HuH-7 (cell line): ENCODE measurements around the gene NKX1-2.

Experiments used
- DNase-seq: peaks from one replicate; pipeline ENCODE4 v3.0.0; 2011; ENCODE audit warnings: low spot score

Gene NKX1-2

DNA sequence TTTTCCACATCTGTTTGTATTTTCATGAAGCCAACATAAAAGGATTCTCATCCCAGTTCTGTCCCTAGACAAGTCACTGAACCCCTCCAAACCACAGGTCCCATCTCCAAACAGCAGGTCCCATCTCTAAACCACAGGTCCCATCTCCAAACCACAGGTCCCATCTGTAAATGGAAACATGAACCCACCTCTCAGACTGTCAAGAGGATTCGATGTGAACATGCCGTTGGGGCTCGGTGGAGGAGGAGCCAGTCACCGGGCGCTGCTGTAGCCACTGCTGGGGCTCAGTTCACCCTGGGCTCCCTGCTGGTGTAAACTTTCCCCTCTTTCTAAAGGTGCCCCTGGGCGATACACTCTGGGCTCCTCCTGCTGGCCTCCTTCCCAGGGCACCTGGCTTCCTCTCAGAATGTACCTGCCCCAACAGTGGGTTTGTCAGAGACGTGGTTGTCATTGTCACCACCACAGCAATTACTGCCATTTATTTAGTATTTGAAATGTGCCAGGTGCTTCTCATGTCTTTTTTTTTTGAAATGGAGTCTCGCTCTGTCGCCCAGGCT lies 24.8 kb upstream of the NKX1-2 start:
- no peak for DNase-seq

DNA sequence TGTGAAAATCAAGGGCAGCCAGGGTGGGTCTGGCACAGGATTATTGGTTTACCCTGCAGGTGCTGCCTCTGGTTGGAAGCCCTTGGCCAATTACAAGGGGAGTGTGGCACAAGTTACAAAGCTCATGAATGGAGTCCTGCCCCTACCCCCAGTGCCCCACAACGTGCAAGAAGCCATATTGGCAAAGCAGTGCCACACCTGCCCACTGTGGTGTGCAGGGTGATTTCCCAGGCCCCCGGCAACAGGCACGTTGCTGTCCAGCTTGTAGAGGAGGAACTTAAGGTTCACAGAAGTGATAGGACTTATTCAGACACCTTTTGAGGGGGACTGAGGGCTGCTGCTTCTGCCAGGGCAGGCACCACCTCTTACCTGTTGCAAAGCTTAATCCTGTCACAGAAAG lies 23.2 kb upstream of the NKX1-2 start:
- DNase-seq = no peak

DNA sequence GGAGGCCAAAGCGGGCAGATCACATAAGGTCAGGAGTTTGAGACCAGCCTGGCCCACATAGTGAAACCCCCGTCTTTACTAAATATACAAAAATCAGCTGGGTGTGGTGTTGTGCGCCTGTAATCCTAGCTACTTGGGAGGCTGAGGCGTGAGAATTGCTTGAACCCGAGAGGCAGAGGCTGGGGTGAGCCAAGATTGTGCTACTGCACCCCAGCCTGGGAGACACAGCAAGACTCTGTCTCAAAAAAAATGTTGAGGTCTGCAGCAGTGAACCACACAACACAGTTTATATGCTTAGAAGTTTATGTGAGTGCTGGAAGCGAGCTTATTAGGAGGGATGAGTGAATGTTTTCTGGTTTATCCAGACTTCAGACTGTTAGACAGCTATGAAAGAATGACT lies 22.2 kb upstream of the NKX1-2 start:
- DNase-seq = no peak

DNA sequence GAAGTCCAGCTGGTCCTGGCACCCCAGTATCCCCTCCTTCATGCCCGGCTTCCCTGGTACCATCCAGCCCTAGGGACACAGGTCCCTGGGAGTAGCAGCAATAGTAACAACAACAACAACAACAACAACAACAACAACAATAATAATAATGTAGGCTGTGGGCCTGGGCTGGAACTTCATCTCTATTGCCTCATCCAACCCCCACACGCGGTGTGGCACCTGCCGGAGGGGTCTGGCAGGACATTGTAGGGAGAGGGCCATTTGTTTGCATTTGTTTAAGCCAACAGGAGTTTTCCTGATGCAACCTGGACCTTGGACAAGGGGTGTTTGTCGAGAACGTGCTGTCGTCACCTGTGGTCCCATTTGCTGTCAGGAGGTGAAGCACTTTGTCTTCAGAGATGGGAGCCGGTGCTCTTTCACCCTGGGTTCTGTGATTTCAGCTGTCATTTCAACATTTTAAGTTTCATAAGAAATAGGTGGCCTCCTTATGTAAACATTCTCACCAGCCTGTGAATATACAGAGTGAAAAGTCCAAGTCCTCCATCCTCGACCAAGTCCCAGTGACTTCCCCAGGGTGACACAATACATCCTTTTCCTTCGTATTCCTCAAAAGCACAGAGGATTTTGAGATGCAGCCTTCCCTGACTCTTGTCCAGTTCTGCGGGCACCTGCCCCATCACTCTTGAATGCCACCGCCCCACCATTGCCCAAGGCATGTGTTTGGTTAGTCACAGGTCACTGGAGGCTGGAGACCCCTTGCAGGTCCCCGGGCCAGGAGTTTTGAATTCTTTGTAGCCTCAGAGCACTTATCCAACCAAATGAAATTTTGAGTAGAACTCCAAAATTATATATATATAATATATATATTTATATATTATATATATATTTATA lies 21.0 kb upstream of the NKX1-2 start:
- peak; percentile 81 for DNase-seq

DNA sequence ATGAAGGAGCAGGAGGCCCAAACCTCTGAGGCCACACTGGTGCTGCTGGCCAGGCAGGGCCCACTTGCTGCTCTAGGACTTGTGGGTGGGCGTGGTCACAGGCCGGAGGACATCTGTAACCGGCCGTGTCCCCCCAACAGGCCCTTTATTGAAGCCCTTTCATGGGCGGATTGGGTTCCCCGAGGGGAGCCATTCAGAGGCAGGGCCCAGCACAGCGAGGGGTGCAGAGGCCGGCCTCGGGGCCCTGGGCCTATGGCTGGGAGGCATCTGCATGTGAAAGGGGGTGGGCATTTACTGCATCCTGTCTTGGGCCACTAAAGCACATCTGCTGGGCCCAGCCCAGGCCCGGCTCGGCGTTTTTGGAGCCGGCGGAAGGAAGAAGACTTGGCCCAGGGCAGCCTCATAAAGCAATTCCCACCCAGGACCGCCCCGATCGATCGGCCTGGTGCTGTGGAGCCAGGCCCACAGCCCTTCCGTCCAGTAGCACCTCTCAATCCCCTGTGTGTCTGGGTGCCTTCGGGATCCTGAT lies 20.2 kb upstream of the NKX1-2 start:
- no peak for DNase-seq

DNA sequence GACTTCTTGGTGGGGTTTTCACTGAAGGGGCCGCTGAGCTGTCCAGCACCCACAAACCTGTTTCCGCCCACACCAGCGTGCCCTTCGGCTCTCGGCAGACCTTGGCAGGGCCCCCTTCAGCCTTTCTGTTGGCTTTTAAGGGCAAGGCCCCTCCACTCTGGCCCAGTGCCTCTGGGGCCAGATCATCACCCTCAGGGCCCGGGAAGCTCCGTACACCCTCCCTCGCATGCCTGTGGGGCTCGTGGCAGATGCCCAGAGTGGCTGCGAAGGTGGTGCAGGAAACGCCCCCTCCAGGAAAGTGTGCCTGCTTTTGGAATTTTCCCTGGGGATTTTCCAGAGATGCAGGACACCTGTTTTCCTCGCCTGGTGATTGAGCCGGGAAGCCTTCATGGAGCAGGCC lies 18.8 kb upstream of the NKX1-2 start:
- no peak for DNase-seq

DNA sequence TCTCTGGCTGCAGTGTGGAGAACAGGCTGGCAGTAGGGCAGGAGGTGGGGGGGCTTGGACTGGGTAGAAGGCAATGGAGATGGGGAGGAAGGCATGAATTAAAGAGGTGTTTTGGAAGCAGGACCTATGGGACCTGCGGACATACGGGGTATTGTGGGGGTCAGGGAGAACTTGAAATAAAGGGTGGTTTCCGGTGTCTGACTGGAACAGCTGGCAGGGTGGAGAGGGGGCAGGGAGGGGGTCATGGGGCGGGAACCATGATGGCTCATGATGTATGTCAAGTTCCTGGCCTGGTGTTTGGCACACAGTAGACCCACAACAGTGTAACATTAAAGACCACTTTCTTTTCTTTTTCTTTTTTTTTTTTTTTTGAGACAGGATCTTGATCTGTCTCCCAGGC lies 17.3 kb upstream of the NKX1-2 start:
- DNase-seq = no peak

DNA sequence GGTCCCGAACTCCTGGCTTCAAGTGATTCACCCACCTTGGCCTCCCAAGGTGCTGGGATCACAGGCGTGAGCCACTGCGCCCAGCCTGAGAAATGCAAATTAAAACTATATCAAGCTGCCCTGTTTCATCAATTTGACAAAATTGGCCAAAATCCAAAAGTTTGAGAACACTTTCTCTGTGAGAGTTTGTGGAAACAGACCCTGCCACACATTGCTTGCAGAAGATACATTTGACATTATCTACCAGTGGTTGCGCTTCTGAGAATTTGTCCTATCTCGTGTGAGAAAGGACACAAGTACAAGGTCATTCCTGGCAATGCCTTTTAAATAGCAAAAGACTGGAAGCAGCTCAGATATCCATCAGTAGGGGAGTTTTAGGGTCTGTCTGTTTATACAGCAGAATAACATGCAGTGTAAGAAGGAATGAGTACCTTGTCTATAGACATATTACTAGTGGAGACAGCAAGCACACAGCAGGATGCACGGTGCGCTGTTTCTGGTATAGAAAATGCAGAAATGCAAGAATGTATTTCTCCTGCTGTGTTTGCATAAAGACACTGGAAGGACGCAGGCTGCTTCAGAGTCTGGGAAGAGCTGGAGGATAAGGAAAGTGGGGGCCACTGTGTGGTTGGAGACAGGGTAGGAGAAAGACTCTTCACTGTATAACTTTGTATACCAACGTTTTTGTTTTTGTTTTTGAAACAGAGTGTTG lies 16.1 kb upstream of the NKX1-2 start:
- DNase-seq = no peak

DNA sequence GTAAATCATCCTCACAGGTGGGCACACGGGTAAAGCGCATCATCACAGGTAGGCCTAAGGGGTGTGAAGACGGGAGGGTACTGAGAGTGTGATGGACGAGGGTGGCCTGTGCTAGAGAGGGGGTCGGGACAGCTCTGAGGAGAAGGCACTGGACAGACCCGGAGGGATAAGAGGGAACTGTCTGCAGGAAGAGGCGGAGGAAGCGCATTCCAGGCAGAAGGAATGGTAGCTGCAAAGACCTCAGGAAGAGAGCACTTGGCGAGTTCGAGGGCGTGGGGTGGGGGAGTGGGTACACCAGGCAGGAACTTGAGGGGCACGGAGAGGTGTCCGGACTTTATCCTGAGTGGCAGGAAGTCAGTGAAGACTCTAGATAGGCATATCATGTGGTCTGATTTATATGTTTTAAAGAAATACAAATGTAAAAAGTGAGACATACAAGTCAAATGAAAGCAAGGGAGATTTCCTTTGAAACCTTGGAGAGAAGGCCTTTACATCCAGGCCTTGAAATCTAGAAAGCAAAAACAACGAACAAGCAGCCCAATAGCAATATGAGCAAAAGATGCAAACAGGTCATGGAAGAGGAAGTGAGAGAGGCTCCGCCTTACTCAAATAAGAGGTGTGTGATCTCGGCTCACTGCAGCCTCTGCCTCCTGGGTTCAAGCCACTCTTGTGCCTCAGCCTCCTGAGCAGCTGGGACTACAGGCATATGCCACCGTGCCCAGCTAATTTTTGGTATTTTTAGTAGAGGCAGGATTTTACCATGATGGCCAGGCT lies 15.4 kb upstream of the NKX1-2 start:
- DNase-seq = no peak

DNA sequence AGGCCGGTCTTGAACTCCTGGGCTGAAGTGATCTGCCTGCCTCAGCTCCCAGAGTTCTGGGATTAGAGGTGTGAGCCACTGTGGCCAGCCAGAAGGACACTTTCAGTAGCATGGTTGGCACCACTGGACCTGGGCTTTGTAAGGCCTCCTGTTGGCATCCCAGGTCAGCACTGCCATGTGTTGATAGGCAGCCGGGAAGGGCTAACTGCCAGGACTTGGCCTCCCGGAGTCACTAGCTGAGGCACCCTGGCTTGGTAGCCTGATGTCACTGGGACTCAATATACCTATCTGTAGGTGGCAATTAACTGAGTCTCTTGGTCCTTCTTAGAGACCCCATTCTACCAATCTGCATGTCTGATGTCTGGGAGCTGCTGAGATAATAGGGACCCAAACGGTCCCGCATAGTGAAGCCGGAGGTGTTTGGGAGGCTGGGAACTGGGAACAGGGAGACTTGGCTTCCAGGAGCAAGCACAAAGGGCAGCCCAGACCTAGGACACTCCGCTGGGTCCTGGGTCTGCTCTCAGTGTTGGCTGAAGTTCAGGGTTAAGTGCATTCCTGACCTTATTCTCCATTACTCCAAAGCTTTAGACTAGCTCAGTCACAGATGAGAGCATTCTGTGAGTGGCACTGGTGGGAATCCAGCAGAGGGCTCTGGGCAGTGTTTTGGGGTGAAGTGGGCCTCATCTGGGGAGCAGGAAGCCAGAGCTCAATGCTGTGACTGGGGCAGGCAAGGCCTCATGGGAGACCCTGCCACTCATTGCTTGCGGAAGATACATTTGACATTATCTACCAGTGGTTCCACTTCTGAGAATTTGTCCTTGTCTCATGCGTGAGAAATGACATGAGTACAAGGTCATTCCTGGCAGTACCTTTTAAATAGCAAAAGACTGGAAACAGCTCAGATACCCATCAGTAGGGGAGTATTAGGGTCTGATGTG lies 14.5 kb upstream of the NKX1-2 start:
- DNase-seq = no peak

DNA sequence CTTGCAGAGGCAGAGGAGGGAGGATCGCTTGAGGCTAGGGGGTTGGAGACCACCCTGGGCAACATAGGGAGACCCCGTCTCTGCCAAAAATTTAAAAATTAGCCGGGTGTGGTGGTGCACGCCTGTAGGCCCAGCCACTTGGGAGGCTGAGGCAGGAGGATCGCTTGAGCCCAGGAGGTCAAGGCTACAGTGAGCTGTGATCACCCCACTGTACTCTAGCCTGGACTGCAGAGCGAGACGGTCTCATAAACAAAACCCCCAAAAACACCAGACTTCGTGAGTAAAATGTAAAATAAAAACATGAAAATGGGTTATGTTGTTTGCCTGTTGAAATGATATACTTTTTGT lies 12.5 kb upstream of the NKX1-2 start:
- no peak for DNase-seq

DNA sequence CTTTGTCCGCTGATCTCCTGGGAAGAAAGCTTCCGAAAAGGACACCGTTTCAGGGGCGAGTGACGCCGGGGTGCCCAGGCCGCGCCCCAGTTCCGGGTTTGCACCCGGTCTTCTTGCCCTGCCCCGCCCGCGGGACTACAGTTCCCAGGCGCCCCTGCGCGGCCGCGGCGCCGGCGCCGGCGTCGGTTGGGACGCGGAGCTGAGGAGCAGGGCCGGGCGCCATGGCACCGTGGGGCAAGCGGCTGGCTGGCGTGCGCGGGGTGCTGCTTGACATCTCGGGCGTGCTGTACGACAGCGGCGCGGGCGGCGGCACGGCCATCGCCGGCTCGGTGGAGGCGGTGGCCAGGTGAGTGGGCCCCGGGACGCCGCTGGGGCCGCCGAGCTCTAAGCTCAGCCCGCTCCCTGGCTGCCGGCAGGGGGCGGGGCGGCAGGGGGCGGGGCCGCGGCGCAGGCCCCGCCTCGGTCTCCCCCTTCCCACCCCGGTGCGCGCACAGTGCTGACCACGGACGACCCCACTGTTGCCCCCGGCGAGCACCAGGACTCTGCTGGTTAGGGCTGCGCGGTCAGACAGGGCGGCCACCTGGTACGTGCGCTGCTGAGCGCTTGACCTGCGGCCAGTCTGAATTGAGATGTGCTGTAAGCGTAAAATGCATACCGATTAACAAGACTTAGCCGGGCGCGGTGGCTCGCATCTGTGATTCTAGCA lies 12.0 kb upstream of the NKX1-2 start, which contains the start of gene LHPP:
TSS of gene LHPP (plus strand) at position 182 of the 706 bp plus-strand sequence. CDS start at position 222, 40 bp downstream.
- peak; percentile 87 for DNase-seq

DNA sequence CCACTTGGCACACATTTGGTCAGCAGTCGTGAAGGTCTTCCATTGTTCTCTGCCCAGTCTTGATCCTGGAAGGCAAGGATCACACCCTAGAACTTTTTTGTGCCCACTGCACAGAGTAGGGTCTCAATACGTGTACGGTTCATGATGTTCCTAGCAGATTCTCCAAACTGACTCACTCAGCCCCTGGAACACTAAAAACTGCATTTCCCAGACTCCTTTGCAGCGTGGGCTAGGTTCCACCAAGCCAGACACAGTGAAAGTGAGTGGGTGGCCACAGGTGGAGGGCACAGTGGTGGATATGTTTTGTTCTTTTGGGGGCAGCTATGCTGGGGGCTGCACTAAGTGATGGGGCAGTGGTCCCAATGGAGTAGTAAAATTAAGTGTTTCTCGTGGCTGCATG lies 10.3 kb upstream of the NKX1-2 start:
- DNase-seq = no peak

DNA sequence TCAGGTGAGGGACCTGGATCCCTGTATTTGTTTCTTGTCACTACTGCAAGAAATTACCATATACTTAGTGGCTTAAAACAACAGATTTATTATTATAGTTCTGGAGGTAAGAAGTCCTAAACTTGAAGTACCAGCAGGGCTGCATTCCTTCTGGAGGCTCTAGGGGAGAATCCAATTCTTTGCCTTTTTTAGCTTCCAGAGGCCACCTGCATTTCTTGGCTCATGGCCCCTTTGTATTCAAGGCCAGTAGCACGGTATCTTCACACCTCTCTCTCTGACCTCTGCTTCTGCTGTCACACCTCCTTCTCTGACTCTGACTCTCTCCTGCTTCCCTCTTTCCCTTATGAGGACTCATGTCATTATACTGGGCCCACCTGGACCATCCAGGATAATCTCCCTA lies 9.6 kb upstream of the NKX1-2 start:
- no peak for DNase-seq

DNA sequence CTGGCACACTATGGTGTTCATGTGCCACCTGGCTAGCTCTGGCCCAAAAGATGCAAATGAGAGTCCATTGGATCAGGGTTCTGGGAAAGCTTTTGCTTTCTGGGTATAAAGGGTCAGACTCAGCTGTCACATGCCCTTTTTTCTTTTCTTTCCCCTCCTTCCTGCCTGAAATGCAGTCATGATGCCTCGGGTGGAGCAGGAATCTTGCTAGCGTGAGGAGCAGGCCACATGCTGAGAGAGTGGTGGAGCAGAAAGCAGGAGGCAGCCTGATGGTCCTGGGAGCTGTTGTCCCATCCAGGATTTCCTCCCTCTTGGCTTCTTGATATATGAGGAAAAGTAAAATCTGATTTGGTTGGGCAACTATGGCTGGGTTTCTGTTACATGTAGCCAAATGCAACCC lies 9.1 kb upstream of the NKX1-2 start:
- no peak for DNase-seq

DNA sequence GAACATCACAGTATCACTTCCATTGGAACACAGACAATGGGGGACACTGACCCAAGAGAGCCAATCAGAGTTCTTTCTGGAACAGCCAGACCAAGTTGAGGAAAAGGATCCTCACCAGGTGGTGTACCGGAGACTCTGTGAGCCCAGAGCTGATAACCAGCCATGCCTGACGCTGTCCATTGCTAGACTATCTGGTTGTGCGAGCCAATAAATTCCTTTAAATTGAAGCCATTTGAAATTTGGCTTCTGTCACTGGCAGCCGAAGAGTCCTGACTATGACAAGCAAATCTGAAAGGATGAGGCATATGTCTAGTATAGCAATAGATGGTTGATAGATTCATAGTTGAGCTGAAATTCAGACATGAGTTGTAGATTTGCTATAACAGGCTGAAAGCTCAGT lies 8.6 kb upstream of the NKX1-2 start:
- DNase-seq = no peak

DNA sequence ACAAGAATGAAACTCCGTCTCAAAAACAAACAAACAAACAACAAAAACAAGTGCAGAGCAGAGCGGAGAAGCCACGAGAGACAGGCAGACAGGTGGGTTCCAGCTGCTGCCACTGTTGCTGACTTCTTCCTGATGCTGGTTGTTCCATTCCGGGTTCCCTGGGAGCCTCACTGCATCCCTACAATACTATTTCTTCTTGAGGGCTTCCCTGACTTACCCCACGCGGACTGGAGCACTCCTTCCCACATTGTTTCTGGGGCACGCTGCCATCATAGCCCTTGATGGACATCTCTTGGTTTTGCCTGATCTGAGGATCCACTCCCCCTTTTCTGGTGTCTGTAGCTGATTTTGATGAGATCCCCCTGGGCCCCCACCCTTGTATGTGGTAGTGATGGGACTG lies 5.6 kb upstream of the NKX1-2 start:
- DNase-seq = no peak

DNA sequence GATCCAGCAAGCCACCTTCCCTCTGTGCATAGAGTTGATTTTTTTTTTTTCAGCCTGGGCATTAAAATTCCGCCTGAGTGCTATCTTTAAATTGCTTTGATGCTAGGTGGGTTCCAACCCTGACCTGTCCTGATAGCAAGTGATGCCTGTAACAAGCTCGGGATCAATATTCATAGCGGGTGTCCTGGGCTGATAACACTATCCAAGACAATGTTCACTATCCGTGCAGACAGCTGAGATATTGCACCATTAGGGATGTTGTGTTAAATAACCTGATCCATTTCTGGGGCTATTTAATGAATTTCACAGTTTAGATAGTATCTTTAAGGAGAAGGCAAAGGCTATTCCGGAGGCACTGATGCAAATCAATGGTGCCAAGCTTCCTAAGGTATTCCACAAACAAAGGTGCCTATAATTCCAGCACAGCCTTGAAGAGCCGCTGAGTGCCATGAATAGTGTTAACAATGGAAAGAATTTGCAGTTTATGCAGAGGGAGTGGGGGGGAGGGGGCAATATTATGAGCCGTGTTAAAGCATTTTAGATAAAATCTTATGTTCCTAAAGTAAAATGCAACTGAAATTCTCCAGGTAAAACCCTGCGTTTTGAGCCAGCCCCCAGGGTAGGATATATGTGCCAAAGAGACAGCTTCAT lies 4.2 kb upstream of the NKX1-2 start:
- DNase-seq = no peak

DNA sequence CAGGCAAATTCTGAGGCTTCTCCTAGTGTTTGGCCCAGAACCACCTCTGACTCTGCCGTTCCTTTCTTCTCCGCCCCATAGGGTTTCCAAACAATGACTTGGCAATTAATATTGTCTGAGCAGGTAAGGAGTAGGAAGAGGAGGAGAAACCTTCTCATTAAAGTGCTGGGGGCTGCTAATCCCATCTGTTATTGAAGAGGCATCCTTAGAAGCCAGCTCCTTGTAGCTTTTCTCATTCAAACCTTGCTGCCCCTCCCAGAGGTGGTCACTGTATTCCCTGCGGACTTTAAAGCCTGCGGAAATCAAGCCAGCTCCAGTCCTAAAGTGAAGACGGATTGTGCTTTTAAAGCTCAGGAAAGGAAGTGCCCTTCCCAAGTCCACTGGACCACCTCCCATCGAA lies 1.4 kb upstream of the NKX1-2 start:
- no peak for DNase-seq

DNA sequence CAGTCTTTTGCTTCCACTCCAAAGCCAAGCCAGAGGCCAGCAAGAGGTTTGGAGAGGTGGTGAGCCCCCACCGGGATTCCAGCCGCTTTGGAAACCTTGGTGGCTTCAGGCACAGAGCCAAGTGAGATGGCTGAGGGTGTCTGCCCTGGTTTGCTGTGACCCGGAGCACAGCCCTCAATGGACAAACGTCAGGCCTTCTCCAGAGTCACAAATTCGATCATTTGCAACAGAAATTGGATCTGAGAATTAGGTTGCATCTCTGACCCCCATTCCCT lies 885 bp upstream of the NKX1-2 start:
- no peak for DNase-seq
